Posterior cingulate gyrus (tissue), 11 donors: ENCODE measurements around the gene FAM117A.

Source experiments
- DNase-seq, 10 donors: peaks; one replicate each; pipeline versions ENCODE4 v3.0.0 to v3.0.0-alpha.2; 2020 to 2021; ENCODE audit warnings: mixed read lengths in 3 of 10
- intact Hi-C: fragments of 100-400 bp; cut with DNase I; formaldehyde crosslinking; loops from one replicate; pipeline ENCODE4 v1.15.1; 2023

The FAM117A gene

GRCh38 chr17:49717371-49717861, 46.5 kb downstream of the FAM117A start:
- intact Hi-C loops = no loop called here
- DNase-seq = no peak

GRCh38 chr17:49716668-49717364, 47.1 kb downstream of the FAM117A start:
- DNase-seq = no peak
- intact Hi-C loops = no loop called here

- intact Hi-C loops = no loop called here
- DNase-seq = no peak
These were observed 48.1 kb downstream of the FAM117A start for GRCh38 chr17:49715717-49716279.

GRCh38 chr17:49715216-49715615, 48.7 kb downstream of the FAM117A start:
- intact Hi-C loops = no loop called here
- no peak for DNase-seq

GRCh38 chr17:49708515-49709183, 55.3 kb downstream of the FAM117A start:
- intact Hi-C loops = loop anchor here (2.0 to 5.0 kb wide), 2 partner anchors 80 to 144 kb away; partner anchors contain the start of gene KAT7
- DNase-seq = peak in 1 of 10 donors; percentile 47

- DNase-seq = peak; percentile 99 to 100 (median 100)
These were observed 56.1 kb downstream of the FAM117A start, which contains the start of gene SLC35B1 for GRCh38 chr17:49707608-49708514. TSS of gene SLC35B1 (minus strand) at chr17:49707964. CDS start at chr17:49707833, 131 bp downstream.

GRCh38 chr17:49707246-49707607, 56.7 kb downstream of the FAM117A start:
- intact Hi-C loops = loop anchor here (5.0 kb wide), 1 partner anchor 145 kb away; no protein-coding TSS in a partner anchor
- no peak for DNase-seq

More at GRCh38 chr17:49707608-49708514, 56.1 kb downstream of the FAM117A start, which contains the start of gene SLC35B1:
- intact Hi-C loops = loop anchor here (2.0 to 5.0 kb wide), 2 partner anchors 81 to 144 kb away; partner anchors contain the start of gene KAT7

- intact Hi-C loops = loop anchor here (5.0 kb wide), 1 partner anchor 147 kb away; no protein-coding TSS in a partner anchor
- DNase-seq = no peak
These were observed 58.7 kb downstream of the FAM117A start for GRCh38 chr17:49705254-49705653.

GRCh38 chr17:49703557-49704277, 60.2 kb downstream of the FAM117A start:
- peak in 4 of 10 donors; percentile 8 to 80 (median 20) for DNase-seq
- intact Hi-C loops = no loop called here

- no peak for DNase-seq
- intact Hi-C loops = no loop called here
These were observed 63.0 kb downstream of the FAM117A start for GRCh38 chr17:49700960-49701359.

- DNase-seq = peak in 7 of 10 donors; percentile 15 to 92 (median 50)
- intact Hi-C loops = no loop called here
These were observed 63.9 kb downstream of the FAM117A start for GRCh38 chr17:49699966-49700575.

- intact Hi-C loops = no loop called here
These were observed 65.9 kb downstream of the FAM117A start for GRCh38 chr17:49698005-49698404.

GRCh38 chr17:49696233-49696761, 67.6 kb downstream of the FAM117A start:
- intact Hi-C loops = no loop called here
- peak in 1 of 10 donors; percentile 41 for DNase-seq

More at GRCh38 chr17:49698005-49698404, 65.9 kb downstream of the FAM117A start:
- DNase-seq = no peak

- intact Hi-C loops = loop anchor here (1.0 kb wide), 1 partner anchor 125 kb away; no protein-coding TSS in a partner anchor
- DNase-seq = no peak
These were observed 68.2 kb downstream of the FAM117A start for GRCh38 chr17:49695698-49696232.

GRCh38 chr17:49694847-49695697, 68.9 kb downstream of the FAM117A start:
- peak in 8 of 10 donors; percentile 19 to 93 (median 63) for DNase-seq
- intact Hi-C loops = loop anchor here (1.0 kb wide), 1 partner anchor 125 kb away; no protein-coding TSS in a partner anchor

- DNase-seq = no peak
- intact Hi-C loops = no loop called here
These were observed 71.2 kb downstream of the FAM117A start for GRCh38 chr17:49692751-49693150.

- no peak for DNase-seq
- intact Hi-C loops = no loop called here
These were observed 72.2 kb downstream of the FAM117A start for GRCh38 chr17:49691677-49692191.
